ENCODE results near the gene YRDC.

DNA sequence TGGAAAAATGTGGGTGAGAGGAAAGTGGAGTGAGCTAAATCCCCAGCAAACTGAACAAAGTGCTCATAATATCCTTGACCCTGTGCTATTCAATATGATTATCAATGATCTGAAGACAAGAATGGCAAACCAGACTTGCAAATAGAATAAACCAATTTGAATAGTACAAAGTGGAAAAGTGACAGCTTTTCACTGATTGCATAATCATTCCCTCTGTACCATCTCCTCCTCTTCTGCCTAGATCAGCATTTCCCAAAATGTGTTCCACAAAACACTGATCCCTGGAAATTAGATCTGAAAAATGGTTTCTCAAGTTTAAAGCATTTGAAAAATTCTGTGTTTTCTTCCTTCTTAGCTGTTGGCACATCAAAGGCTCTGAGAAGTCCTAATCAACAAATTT is 43.3 kb upstream of the YRDC start:
- TF ChIP-seq ZNF121 (CRISPR knock-in tag; conservative IDR thresholded peaks at IDR 0.05), result no peak
- no peak for TF ChIP-seq POLR2AphosphoS5 (IDR thresholded peaks at IDR 0.05; ENCODE audit: control insufficient read depth, insufficient read depth, low read depth, low read length)
- TF ChIP-seq BRCA1 (IDR thresholded peaks at IDR 0.05), result no peak
- TF ChIP-seq BRCA1 (CRISPR knock-in tag; IDR thresholded peaks at IDR 0.05), result no peak
- TF ChIP-seq PTTG1 (tag; IDR thresholded peaks at IDR 0.05; ENCODE audit: low read depth), result no peak
- TF ChIP-seq ATF1 (CRISPR knock-in tag; IDR thresholded peaks at IDR 0.05), result no peak
- no peak for TF ChIP-seq ATF1 (tag; IDR thresholded peaks at IDR 0.05)
- no peak for TF ChIP-seq ETS2 (tag; IDR thresholded peaks at IDR 0.05; ENCODE audit: borderline replicate concordance, poor library complexity, severe bottlenecking)
- no peak for TF ChIP-seq ATF4 (CRISPR knock-in tag; IDR thresholded peaks at IDR 0.05)
